Spinal cord (tissue), 10 donors: ENCODE data around the gene ASCL4. TPM values are rescaled to one million over a fixed set of nuclear protein-coding genes. Genes with fewer than 3 reads are reported as not detected.
"Not testable (repeated sequence)": the region's sequence is repeated elsewhere in the genome, so short reads cannot be mapped to it uniquely, and the experiment has no call there.

ENCODE experiments used
- DNase-seq, 6 donors: peaks; one replicate each; pipeline versions ENCODE4 v3.0.0 to v3.0.0-alpha.2; 2013 to 2015; ENCODE audit warnings: low spot score in 6 of 6, low read depth in 4 of 6
- H3K27ac ChIP-seq: one replicate; pipeline ENCODE4 v1.5.1; 2013; ENCODE audit warnings: low read depth, low read length, control low read depth
- H3K27me3 ChIP-seq: one replicate; pipeline ENCODE4 v1.6.1; 2013; ENCODE audit warnings: low read length; ENCODE audit not compliant: control insufficient read depth, insufficient read depth
- H3K36me3 ChIP-seq: one replicate; pipeline ENCODE4 v1.6.1; 2013; ENCODE audit warnings: low read length; ENCODE audit not compliant: control insufficient read depth, insufficient read depth
- H3K4me1 ChIP-seq: one replicate; pipeline ENCODE4 v1.6.1; 2013; ENCODE audit warnings: low read length; ENCODE audit not compliant: control insufficient read depth, insufficient read depth
- H3K4me3 ChIP-seq: one replicate; pipeline ENCODE4 v1.5.1; 2013; ENCODE audit warnings: low read depth, low read length, control low read depth
- H3K9me3 ChIP-seq: one replicate; pipeline ENCODE4 v1.6.1; 2013; ENCODE audit warnings: low read length; ENCODE audit not compliant: control insufficient read depth, insufficient read depth
- WGBS: methylation state at CpG from one replicate; pipeline ENCODE4 v1.1.5; 2013; ENCODE audit warnings: missing lambda C conversion rate; ENCODE audit not compliant: insufficient coverage; 5-methylcytosine and 5-hydroxymethylcytosine counted together
- long read RNA-seq, 4 donors: transcript quantifications; one replicate each; lab custom pipeline, GENCODE V29; 2026
- polyA plus RNA-seq, 2 donors: library from polyadenylated mRNA; unstranded; fragments of 120-200 nt; gene quantifications; one replicate each; pipeline ENCODE4 v1.2.1, GENCODE V29; 2013; ENCODE audit not compliant: insufficient read length in 2 of 2
- total RNA-seq, 2 donors: library from RNA; depleted of rRNA in 1 of 2; stranded (reverse); fragments of 120-200 nt in 1 of 2; fragments of >200 nt in 1 of 2; gene quantifications; one replicate each; pipeline versions ENCODE4 v1.2.3 to v1.2.4, GENCODE V29; 2013 to 2014
- donor health status: healthy.

ASCL4 gene
- total RNA-seq (under 1 TPM in 1 of 2 donors, not detected in 1; 0.30 TPM), polyA plus RNA-seq (not detected)
- long read RNA-seq, donor 1, partial matches to known transcripts, result 0 of 1 reads
- long read RNA-seq, donor 1, other reads (novel, unspliced or antisense), result 0 of 1 reads
- long read RNA-seq, donor 2, partial matches to known transcripts, result 0 of 1 reads
- long read RNA-seq, donor 2, other reads (novel, unspliced or antisense), result 0 of 1 reads
- long read RNA-seq, donor 3, partial matches to known transcripts, result 0 of 2 reads
- long read RNA-seq, donor 3, other reads (novel, unspliced or antisense), result 0 of 2 reads
- long read RNA-seq, donor 4, result 0 reads

GRCh38 chr12:107774349-107775029, at the start of gene ASCL4:
Gene ASCL4, plus strand, starts transcription at chr12:107774704. Its CDS starts 515 bp downstream, at chr12:107775219.
- H3K27me3 ChIP-seq, result peaks cover 43% of the 10 kb centered on the region
- H3K9me3 ChIP-seq, result no peaks in the 10 kb centered on the region
- H3K36me3 ChIP-seq, result no peaks in the 10 kb centered on the region
- DNase-seq, result no peak
- peaks cover 5% of the 10 kb centered on the region for H3K4me1 ChIP-seq
- H3K27ac ChIP-seq, result no peak within 1 kb of the TSS
- no peak within 1 kb of the TSS for H3K4me3 ChIP-seq
- 56% methylated on average over 9 of the region's 13 CpGs for WGBS

GRCh38 chr12:107727327-107727726, 47.2 kb upstream of the ASCL4 start:
- H3K27me3 ChIP-seq, H3K27ac ChIP-seq, DNase-seq, H3K9me3 ChIP-seq, H3K36me3 ChIP-seq, H3K4me3 ChIP-seq, H3K4me1 ChIP-seq: not testable (repeated sequence)
- no CpG with 5 or more reads among the region's 1 CpG for WGBS

- H3K27me3 ChIP-seq, DNase-seq, H3K27ac ChIP-seq, H3K9me3 ChIP-seq, H3K36me3 ChIP-seq, H3K4me1 ChIP-seq, H3K4me3 ChIP-seq: not testable (repeated sequence)
- WGBS, result no CpG with 5 or more reads among the region's 1 CpG
These were observed 46.8 kb upstream of the ASCL4 start for GRCh38 chr12:107727742-107728141.

- peaks cover 9% of the 10 kb centered on the region for H3K36me3 ChIP-seq
- no peaks in the 10 kb centered on the region for H3K27me3 ChIP-seq
- H3K4me1 ChIP-seq, result no peaks in the 10 kb centered on the region
- whole genome bisulfite sequencing, result 55% methylated on average over 2 of the region's 4 CpGs
- no peak overlapping the region for H3K4me3 ChIP-seq
- no peak overlapping the region for H3K27ac ChIP-seq
- H3K9me3 ChIP-seq, result no peaks in the 10 kb centered on the region
- DNase-seq, result no peak
These were observed 43.7 kb upstream of the ASCL4 start for GRCh38 chr12:107730618-107731341.

GRCh38 chr12:107731366-107731765, 43.1 kb upstream of the ASCL4 start:
- Histone ChIP-seq H3K36me3 (peaks cover 13% of the 10 kb centered on the region), H3K9me3 (no peaks in the 10 kb centered on the region), H3K4me3 (no peak overlapping the region), H3K4me1 (no peaks in the 10 kb centered on the region), H3K27ac (no peak overlapping the region), H3K27me3 (no peaks in the 10 kb centered on the region)
- no peak for DNase-seq
- 89% methylated on average over 3 of the region's 4 CpGs for WGBS

GRCh38 chr12:107732365-107732764, 42.1 kb upstream of the ASCL4 start:
- Histone ChIP-seq H3K4me3 (no peak overlapping the region), H3K9me3 (no peaks in the 10 kb centered on the region), H3K4me1 (no peaks in the 10 kb centered on the region), H3K27ac (no peak overlapping the region), H3K27me3 (no peaks in the 10 kb centered on the region), H3K36me3 (peaks cover 19% of the 10 kb centered on the region)
- no CpG with 5 or more reads among the region's 3 CpGs for WGBS
- DNase-seq, result no peak

GRCh38 chr12:107734139-107734538, 40.4 kb upstream of the ASCL4 start:
- Histone ChIP-seq H3K4me3 (no peak overlapping the region), H3K4me1 (no peaks in the 10 kb centered on the region), H3K36me3 (peaks cover 26% of the 10 kb centered on the region), H3K27ac (no peak overlapping the region), H3K9me3 (no peaks in the 10 kb centered on the region), H3K27me3 (no peaks in the 10 kb centered on the region)
- 100% methylated on average over 1 of the region's 5 CpGs for WGBS
- no peak for DNase-seq

GRCh38 chr12:107735763-107736162, 38.7 kb upstream of the ASCL4 start:
- H3K27me3 ChIP-seq, result no peaks in the 10 kb centered on the region
- no peak for DNase-seq
- no peaks in the 10 kb centered on the region for H3K9me3 ChIP-seq
- H3K4me1 ChIP-seq, result no peaks in the 10 kb centered on the region
- H3K36me3 ChIP-seq, result peaks cover 36% of the 10 kb centered on the region
- WGBS, result 84% methylated on average over 2 of the region's 2 CpGs
- no peak overlapping the region for H3K4me3 ChIP-seq
- no peak overlapping the region for H3K27ac ChIP-seq

GRCh38 chr12:107736914-107737313, 37.6 kb upstream of the ASCL4 start:
- Histone ChIP-seq H3K27me3 (no peaks in the 10 kb centered on the region), H3K9me3 (no peaks in the 10 kb centered on the region), H3K4me3 (no peak overlapping the region), H3K27ac (no peak overlapping the region), H3K4me1 (no peaks in the 10 kb centered on the region), H3K36me3 (peaks cover 44% of the 10 kb centered on the region)
- no peak for DNase-seq
- 100% methylated on average over 2 of the region's 4 CpGs for WGBS
